ENCODE measurements around the gene RAB7B. TPM values are rescaled to one million over a fixed set of nuclear protein-coding genes. Genes with fewer than 3 reads are reported as not detected.
A peak's percentile ranks its signal among the peaks of the same experiment; 100 is the strongest.

RAB7B gene
- total RNA-seq, 1 donor from 2014 or later: 4.4 TPM

- no peak for DNase-seq (ENCODE audit: low read depth, low spot score)
- peaks cover 31% of the 10 kb centered on the region for H3K4me1 Mint-ChIP-seq
- no peaks in the 10 kb centered on the region for H3K36me3 Mint-ChIP-seq (ENCODE audit: low read depth)
- H3K9me3 Mint-ChIP-seq: no peaks in the 10 kb centered on the region
- no peak overlapping the region for H3K4me3 Mint-ChIP-seq
- H3K27me3 Mint-ChIP-seq (ENCODE audit: low read depth): peaks cover 29% of the 10 kb centered on the region
- no peak overlapping the region for H3K27ac Mint-ChIP-seq (ENCODE audit: unreplicated experiment)
- no peak for TF ChIP-seq CTCF (conservative IDR thresholded peaks at IDR 0.05)
Observed at GRCh38 chr1:206037581-206037980, 34.4 kb upstream of the RAB7B start.

- Mint-ChIP-seq H3K36me3 (ENCODE audit: low read depth) (no peaks in the 10 kb centered on the region), H3K4me1 (peaks cover 36% of the 10 kb centered on the region), H3K27ac (ENCODE audit: unreplicated experiment) (no peak overlapping the region), H3K9me3 (no peaks in the 10 kb centered on the region), H3K27me3 (ENCODE audit: low read depth) (peaks cover 29% of the 10 kb centered on the region), H3K4me3 (no peak overlapping the region)
- TF ChIP-seq CTCF (conservative IDR thresholded peaks at IDR 0.05): no peak
- no peak for DNase-seq (ENCODE audit: low read depth, low spot score)
Observed at GRCh38 chr1:206036663-206037455, 33.7 kb upstream of the RAB7B start.

- DNase-seq (ENCODE audit: low read depth, low spot score): no peak
- Mint-ChIP-seq H3K4me1 (peaks cover 30% of the 10 kb centered on the region), H3K27ac (ENCODE audit: unreplicated experiment) (no peak overlapping the region), H3K9me3 (no peaks in the 10 kb centered on the region), H3K4me3 (no peak overlapping the region), H3K27me3 (ENCODE audit: low read depth) (peaks cover 17% of the 10 kb centered on the region), H3K36me3 (ENCODE audit: low read depth) (no peaks in the 10 kb centered on the region)
- no peak for TF ChIP-seq CTCF (conservative IDR thresholded peaks at IDR 0.05)
Observed at GRCh38 chr1:206035027-206035426, 31.8 kb upstream of the RAB7B start.

GRCh38 chr1:206032380-206033140 lies 29.4 kb upstream of the RAB7B start:
- Mint-ChIP-seq H3K27ac (ENCODE audit: unreplicated experiment) (no peak overlapping the region), H3K36me3 (ENCODE audit: low read depth) (no peaks in the 10 kb centered on the region), H3K27me3 (ENCODE audit: low read depth) (peaks cover 15% of the 10 kb centered on the region), H3K4me1 (peaks cover 15% of the 10 kb centered on the region), H3K4me3 (no peak overlapping the region), H3K9me3 (no peaks in the 10 kb centered on the region)
- TF ChIP-seq CTCF (conservative IDR thresholded peaks at IDR 0.05): no peak
- DNase-seq (ENCODE audit: low read depth, low spot score): no peak

- H3K27ac Mint-ChIP-seq (ENCODE audit: unreplicated experiment): no peak overlapping the region
- H3K36me3 Mint-ChIP-seq (ENCODE audit: low read depth): no peaks in the 10 kb centered on the region
- no peak overlapping the region for H3K4me3 Mint-ChIP-seq
- peaks cover 12% of the 10 kb centered on the region for H3K27me3 Mint-ChIP-seq (ENCODE audit: low read depth)
- TF ChIP-seq CTCF (conservative IDR thresholded peaks at IDR 0.05): peak; percentile 87
- peak; percentile 65 for DNase-seq (ENCODE audit: low read depth, low spot score)
- peaks cover 4% of the 10 kb centered on the region for H3K9me3 Mint-ChIP-seq
- peaks cover 15% of the 10 kb centered on the region for H3K4me1 Mint-ChIP-seq
Observed at GRCh38 chr1:206030714-206031113, 27.5 kb upstream of the RAB7B start.
